Measurements from ENCODE around the gene SH3BP1. TPM values are rescaled to one million over a fixed set of nuclear protein-coding genes. Genes with fewer than 3 reads are reported as not detected.

Gene SH3BP1
- total and polyA plus RNA-seq, 2 of the 4 experiments (the other 2 are of a cell fraction) = 8.8 to 33.3 TPM

DNA sequence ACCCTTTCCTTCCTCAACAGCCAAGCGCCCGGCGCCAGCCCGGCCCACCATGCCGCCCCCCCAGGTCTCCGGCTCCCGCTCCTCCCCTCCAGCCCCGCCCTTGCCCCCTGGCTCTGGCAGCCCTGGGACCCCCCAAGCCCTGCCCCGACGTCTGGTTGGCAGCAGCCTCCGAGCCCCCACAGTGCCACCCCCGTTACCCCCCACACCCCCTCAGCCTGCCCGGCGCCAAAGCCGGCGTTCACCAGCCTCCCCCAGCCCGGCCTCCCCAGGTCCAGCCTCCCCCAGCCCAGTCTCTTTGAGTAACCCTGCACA is 15.7 kb downstream of the SH3BP1 start:
- in situ Hi-C loops (cut with MboI; ENCODE audit: low sequenced_read_pairs) (no loop called here), dilution Hi-C loops (cut with HindIII; ENCODE audit: low sequenced_read_pairs, unreplicated experiment) (no loop called here), intact Hi-C loops (cut with micrococcal nuclease) (no loop called here)
- Histone ChIP-seq H2AK5ac (ENCODE audit: low read depth, low read length) (no peak overlapping the region), H3K79me1 (ENCODE audit: low read depth in 1 of 2, low read length in 2 of 2) (peaks cover 10 to 12% of the 10 kb centered on the region in 2 experiments; a peak in 3 of 4 replicates), H2BK5ac (ENCODE audit: low read depth, low read length, poor library complexity, severe bottlenecking) (no peak overlapping the region), H3K56ac (ENCODE audit: extremely low read depth, insufficient read depth, low read length) (no peak overlapping the region), H3K4me2 (ENCODE audit: low read depth, low read length) (no peak overlapping the region), H3K18ac (ENCODE audit: low read depth, low read length) (no peak overlapping the region), H3K9ac (ENCODE audit: low read depth, low read length) (no peak overlapping the region), H3K27me3 (ENCODE audit: control insufficient read depth, insufficient read depth, low read length) (no peaks in the 10 kb centered on the region), H3K4ac (ENCODE audit: low read depth, low read length) (no peak overlapping the region), H2BK15ac (ENCODE audit: low read depth, low read length) (no peak overlapping the region), H2AFZ (replicated peaks; ENCODE audit: low read length, poor library complexity) (no peak overlapping the region), H2BK20ac (ENCODE audit: low read depth, low read length) (no peak overlapping the region), H3K36me3 (ENCODE audit: control insufficient read depth, insufficient read depth, low read length) (peaks cover 30% of the 10 kb centered on the region), H3K4me1 (ENCODE audit: control insufficient read depth, insufficient read depth, low read length) (peaks cover 7% of the 10 kb centered on the region), H4K20me1 (ENCODE audit: insufficient read depth, low read length) (peaks cover 11% of the 10 kb centered on the region), H4K91ac (ENCODE audit: insufficient read depth, low read depth, low read length) (no peak overlapping the region), H3K27ac (ENCODE audit: insufficient read depth, low read length) (no peak overlapping the region), H4K8ac (ENCODE audit: low read depth in 2 of 2, low read length in 2 of 2) (no peak overlapping the region), H4K5ac (ENCODE audit: low read depth, low read length) (no peak overlapping the region), H2AK9ac (replicated peaks; ENCODE audit: low read depth, low read length, poor library complexity) (no peak overlapping the region), H3K9me3 (ENCODE audit: control insufficient read depth, insufficient read depth, low read length) (no peaks in the 10 kb centered on the region), H2BK120ac (ENCODE audit: low read depth, low read length) (no peak overlapping the region), H3K9me1 (ENCODE audit: insufficient read depth, low read length) (peaks cover 4% of the 10 kb centered on the region), H3K23ac (ENCODE audit: low read depth, low read length) (no peak overlapping the region), H3K14ac (replicated peaks; ENCODE audit: low read depth, low read length) (no peak overlapping the region), H3K4me3 (ENCODE audit: insufficient read depth, low read depth, low read length) (no peak overlapping the region)
- ChIA-PET POLR2A (ENCODE audit: unreplicated experiment) (no interaction called here), CTCF (no interaction called here)
- BruUV-seq (replicated peaks) = no TSS peak
- no CpG with 5 or more reads among the region's 17 CpGs for WGBS, 2 experiments (ENCODE audit: extremely low coverage in 2 of 2, insufficient read length in 1 of 2)
- no peak for DNase-seq
- no peak for TF ChIP-seq FOS (IDR thresholded peaks at IDR 0.05; ENCODE audit: low read depth, low read length)
- TF ChIP-seq RCOR1 (IDR thresholded peaks at IDR 0.05; ENCODE audit: insufficient replicate concordance, low read length) = no peak
- no peak for TF ChIP-seq BHLHE40 (IDR thresholded peaks at IDR 0.05; ENCODE audit: low read depth, low read length)
- no peak for TF ChIP-seq MAFK (IDR thresholded peaks at IDR 0.05; ENCODE audit: low read depth, low read length)
- no peak for TF ChIP-seq MXI1 (IDR thresholded peaks at IDR 0.05; ENCODE audit: borderline replicate concordance, low read depth, low read length)
- TF ChIP-seq POLR2A (IDR thresholded peaks at IDR 0.05; ENCODE audit: low read depth, low read length) = no peak
- TF ChIP-seq, protein P1, sequence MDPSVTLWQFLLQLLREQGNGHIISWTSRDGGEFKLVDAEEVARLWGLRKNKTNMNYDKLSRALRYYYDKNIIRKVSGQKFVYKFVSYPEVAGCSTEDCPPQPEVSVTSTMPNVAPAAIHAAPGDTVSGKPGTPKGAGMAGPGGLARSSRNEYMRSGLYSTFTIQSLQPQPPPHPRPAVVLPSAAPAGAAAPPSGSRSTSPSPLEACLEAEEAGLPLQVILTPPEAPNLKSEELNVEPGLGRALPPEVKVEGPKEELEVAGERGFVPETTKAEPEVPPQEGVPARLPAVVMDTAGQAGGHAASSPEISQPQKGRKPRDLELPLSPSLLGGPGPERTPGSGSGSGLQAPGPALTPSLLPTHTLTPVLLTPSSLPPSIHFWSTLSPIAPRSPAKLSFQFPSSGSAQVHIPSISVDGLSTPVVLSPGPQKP (IDR thresholded peaks at IDR 0.05; ENCODE audit: borderline replicate concordance, low read depth, low read length) = no peak
- no peak for TF ChIP-seq CHD1 (IDR thresholded peaks at IDR 0.05; ENCODE audit: low read depth, low read length)
- no peak for TF ChIP-seq NFE2L2 (IDR thresholded peaks at IDR 0.05; ENCODE audit: low read depth, low read length)
- TF ChIP-seq, protein P2, sequence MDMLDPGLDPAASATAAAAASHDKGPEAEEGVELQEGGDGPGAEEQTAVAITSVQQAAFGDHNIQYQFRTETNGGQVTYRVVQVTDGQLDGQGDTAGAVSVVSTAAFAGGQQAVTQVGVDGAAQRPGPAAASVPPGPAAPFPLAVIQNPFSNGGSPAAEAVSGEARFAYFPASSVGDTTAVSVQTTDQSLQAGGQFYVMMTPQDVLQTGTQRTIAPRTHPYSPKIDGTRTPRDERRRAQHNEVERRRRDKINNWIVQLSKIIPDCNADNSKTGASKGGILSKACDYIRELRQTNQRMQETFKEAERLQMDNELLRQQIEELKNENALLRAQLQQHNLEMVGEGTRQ (IDR thresholded peaks at IDR 0.05; ENCODE audit: low read depth, low read length) = no peak
- TF ChIP-seq CEBPB (IDR thresholded peaks at IDR 0.05; ENCODE audit: low read depth, low read length) = no peak
- TF ChIP-seq SMC3 (IDR thresholded peaks at IDR 0.05; ENCODE audit: low read depth, low read length) = no peak
- TF ChIP-seq, protein P3, sequence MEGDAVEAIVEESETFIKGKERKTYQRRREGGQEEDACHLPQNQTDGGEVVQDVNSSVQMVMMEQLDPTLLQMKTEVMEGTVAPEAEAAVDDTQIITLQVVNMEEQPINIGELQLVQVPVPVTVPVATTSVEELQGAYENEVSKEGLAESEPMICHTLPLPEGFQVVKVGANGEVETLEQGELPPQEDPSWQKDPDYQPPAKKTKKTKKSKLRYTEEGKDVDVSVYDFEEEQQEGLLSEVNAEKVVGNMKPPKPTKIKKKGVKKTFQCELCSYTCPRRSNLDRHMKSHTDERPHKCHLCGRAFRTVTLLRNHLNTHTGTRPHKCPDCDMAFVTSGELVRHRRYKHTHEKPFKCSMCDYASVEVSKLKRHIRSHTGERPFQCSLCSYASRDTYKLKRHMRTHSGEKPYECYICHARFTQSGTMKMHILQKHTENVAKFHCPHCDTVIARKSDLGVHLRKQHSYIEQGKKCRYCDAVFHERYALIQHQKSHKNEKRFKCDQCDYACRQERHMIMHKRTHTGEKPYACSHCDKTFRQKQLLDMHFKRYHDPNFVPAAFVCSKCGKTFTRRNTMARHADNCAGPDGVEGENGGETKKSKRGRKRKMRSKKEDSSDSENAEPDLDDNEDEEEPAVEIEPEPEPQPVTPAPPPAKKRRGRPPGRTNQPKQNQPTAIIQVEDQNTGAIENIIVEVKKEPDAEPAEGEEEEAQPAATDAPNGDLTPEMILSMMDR (conservative IDR thresholded peaks at IDR 0.05; ENCODE audit: low read depth, low read length) = no peak
- TF ChIP-seq MAZ (IDR thresholded peaks at IDR 0.05; ENCODE audit: borderline replicate concordance, low read depth, low read length) = no peak
- no peak for ATAC-seq (ENCODE audit: low read depth)

All from IMR-90 (cell line).